Stimulated activated naive CD8-positive, alpha-beta T cell treated with anti-CD3 and anti-CD28 coated beads, Interleukin-15, amount 100 ng/mL, for 72 hours (primary cell): ENCODE data around the gene ZNF620.
"Not testable (repeated sequence)": the region's sequence is repeated elsewhere in the genome, so short reads cannot be mapped to it uniquely, and the experiment has no call there.

Source experiments
- ATAC-seq: fragments of 150-1000 bp; cut with Tn5 transposase; 2 replicates; pipeline ENCODE4 v1.10.0; 2021; ENCODE audit warnings: mild to moderate bottlenecking, moderate library complexity
- DNase-seq, 2 donors: peaks; one replicate each; pipeline ENCODE4 v3.0.0; 2021 to 2022
- H3K27ac Mint-ChIP-seq, 2 donors: one replicate each; pipeline ENCODE4 v1.8.0; 2022; ENCODE audit warnings: mild to moderate bottlenecking in 2 of 2, mixed read lengths in 2 of 2, moderate library complexity in 2 of 2
- H3K27me3 Mint-ChIP-seq: one replicate; pipeline ENCODE4 v1.8.0; 2022; ENCODE audit warnings: mixed read lengths
- H3K4me1 Mint-ChIP-seq: one replicate; pipeline ENCODE4 v1.8.0; 2022; ENCODE audit warnings: mild to moderate bottlenecking, mixed read lengths
- H3K4me3 Mint-ChIP-seq, 2 donors: one replicate each; pipeline ENCODE4 v1.8.0; 2022; ENCODE audit warnings: mild to moderate bottlenecking in 2 of 2, mixed read lengths in 2 of 2, moderate library complexity in 1 of 2
- H3K9me3 Mint-ChIP-seq, 2 donors: one replicate each; pipeline ENCODE4 v1.8.0; 2022; ENCODE audit warnings: mixed read lengths in 2 of 2

The ZNF620 gene

GRCh38 chr3:40505599-40506462 is at the start of gene ZNF620:
TSS of gene ZNF620 (plus strand) at chr3:40506039. CDS start at chr3:40506353, 314 bp downstream.
- peak; percentile 87 for ATAC-seq
- peak within 1 kb of the TSS; percentile 88 to 90 for H3K4me3 Mint-ChIP-seq
- peak within 1 kb of the TSS; percentile 91 for H3K27ac Mint-ChIP-seq
- H3K4me1 Mint-ChIP-seq, result peaks cover 14% of the 10 kb centered on the region
- DNase-seq, result peak; percentile 40 to 56
- H3K27me3 Mint-ChIP-seq, result no peaks in the 10 kb centered on the region
- H3K9me3 Mint-ChIP-seq, result no peaks in the 10 kb centered on the region

- Mint-ChIP-seq H3K4me3 (peak overlapping the region; percentile 84 to 89), H3K4me1 (peaks cover 60% of the 10 kb centered on the region), H3K27ac (peak overlapping the region; percentile 83 to 96), H3K9me3 (no peaks in the 10 kb centered on the region), H3K27me3 (no peaks in the 10 kb centered on the region)
- DNase-seq, result no peak
- ATAC-seq, result no peak
Measured at GRCh38 chr3:40456279-40456939, 49.4 kb upstream of the ZNF620 start.

GRCh38 chr3:40456940-40457823 is 48.7 kb upstream of the ZNF620 start, which contains the start of gene RPL14:
TSS of gene RPL14 (plus strand) at chr3:40457339. CDS start at chr3:40457472, 133 bp downstream.
- Mint-ChIP-seq H3K9me3 (no peaks in the 10 kb centered on the region), H3K4me3 (peak within 1 kb of the TSS; percentile 84 to 89), H3K27ac (peak within 1 kb of the TSS; percentile 92 to 96), H3K4me1 (peaks cover 63% of the 10 kb centered on the region), H3K27me3 (no peaks in the 10 kb centered on the region)
- peak; percentile 88 to 94 for DNase-seq
- peak; percentile 81 for ATAC-seq

GRCh38 chr3:40458473-40458872 is 47.4 kb upstream of the ZNF620 start:
- Mint-ChIP-seq H3K9me3 (no peaks in the 10 kb centered on the region), H3K4me1 (peaks cover 62% of the 10 kb centered on the region), H3K4me3 (peak overlapping the region; percentile 84 to 89), H3K27me3 (no peaks in the 10 kb centered on the region), H3K27ac (peak overlapping the region in 1 of 2 donors; percentile 92)
- ATAC-seq (no peak), DNase-seq (no peak)

GRCh38 chr3:40460481-40460880 is 45.4 kb upstream of the ZNF620 start:
- not testable (repeated sequence) for ATAC-seq, DNase-seq, H3K9me3 Mint-ChIP-seq, H3K27me3 Mint-ChIP-seq, H3K4me3 Mint-ChIP-seq
- Mint-ChIP-seq H3K4me1 (peaks cover 63% of the 10 kb centered on the region), H3K27ac (peak overlapping the region in 1 of 2 donors; percentile 31)

- DNase-seq (no peak), ATAC-seq (no peak)
- Mint-ChIP-seq H3K4me3 (no peak overlapping the region), H3K4me1 (peaks cover 57% of the 10 kb centered on the region), H3K27ac (peak overlapping the region in 1 of 2 donors; percentile 19), H3K9me3 (no peaks in the 10 kb centered on the region), H3K27me3 (no peaks in the 10 kb centered on the region)
Measured at GRCh38 chr3:40461161-40461560, 44.7 kb upstream of the ZNF620 start.

GRCh38 chr3:40462838-40463237 is 43.0 kb upstream of the ZNF620 start:
- peaks cover 54% of the 10 kb centered on the region for H3K4me1 Mint-ChIP-seq
- H3K27me3 Mint-ChIP-seq, DNase-seq, ATAC-seq, H3K27ac Mint-ChIP-seq, H3K4me3 Mint-ChIP-seq, H3K9me3 Mint-ChIP-seq: not testable (repeated sequence)

- H3K27me3 Mint-ChIP-seq, result no peaks in the 10 kb centered on the region
- no peak for DNase-seq
- H3K4me3 Mint-ChIP-seq, result no peak overlapping the region
- ATAC-seq, result no peak
- H3K4me1 Mint-ChIP-seq, result peaks cover 47% of the 10 kb centered on the region
- no peaks in the 10 kb centered on the region for H3K9me3 Mint-ChIP-seq
- H3K27ac Mint-ChIP-seq, result no peak overlapping the region
Measured at GRCh38 chr3:40463579-40463978, 42.3 kb upstream of the ZNF620 start.

- H3K9me3 Mint-ChIP-seq, result no peaks in the 10 kb centered on the region
- ATAC-seq, result peak; percentile 85
- H3K4me3 Mint-ChIP-seq, result peak overlapping the region in 1 of 2 donors; percentile 20
- H3K27ac Mint-ChIP-seq, result peak overlapping the region; percentile 14 to 47
- no peak for DNase-seq
- peaks cover 38% of the 10 kb centered on the region for H3K4me1 Mint-ChIP-seq
- no peaks in the 10 kb centered on the region for H3K27me3 Mint-ChIP-seq
Measured at GRCh38 chr3:40464339-40465110, 41.3 kb upstream of the ZNF620 start.

- no peaks in the 10 kb centered on the region for H3K27me3 Mint-ChIP-seq
- ATAC-seq (no peak), DNase-seq (no peak)
- no peaks in the 10 kb centered on the region for H3K9me3 Mint-ChIP-seq
- no peak overlapping the region for H3K4me3 Mint-ChIP-seq
- H3K4me1 Mint-ChIP-seq, result peaks cover 38% of the 10 kb centered on the region
- H3K27ac Mint-ChIP-seq, result peak overlapping the region in 1 of 2 donors; percentile 47
Measured at GRCh38 chr3:40465111-40465407, 40.8 kb upstream of the ZNF620 start.

- peak overlapping the region in 1 of 2 donors; percentile 8 for H3K27ac Mint-ChIP-seq
- no peaks in the 10 kb centered on the region for H3K9me3 Mint-ChIP-seq
- no peaks in the 10 kb centered on the region for H3K27me3 Mint-ChIP-seq
- no peak for DNase-seq
- peaks cover 34% of the 10 kb centered on the region for H3K4me1 Mint-ChIP-seq
- no peak overlapping the region for H3K4me3 Mint-ChIP-seq
- no peak for ATAC-seq
Measured at GRCh38 chr3:40465456-40465855, 40.4 kb upstream of the ZNF620 start.

- H3K27ac Mint-ChIP-seq, result no peak overlapping the region
- no peak overlapping the region for H3K4me3 Mint-ChIP-seq
- H3K4me1 Mint-ChIP-seq, result peaks cover 20% of the 10 kb centered on the region
- DNase-seq (no peak), ATAC-seq (no peak)
- H3K27me3 Mint-ChIP-seq, result no peaks in the 10 kb centered on the region
- H3K9me3 Mint-ChIP-seq, result no peaks in the 10 kb centered on the region
Measured at GRCh38 chr3:40468018-40468417, 37.8 kb upstream of the ZNF620 start.

GRCh38 chr3:40470701-40471100 is 35.1 kb upstream of the ZNF620 start:
- H3K4me3 Mint-ChIP-seq, result no peak overlapping the region
- no peak for ATAC-seq
- H3K4me1 Mint-ChIP-seq, result no peaks in the 10 kb centered on the region
- H3K27ac Mint-ChIP-seq, result no peak overlapping the region
- no peaks in the 10 kb centered on the region for H3K9me3 Mint-ChIP-seq
- DNase-seq, result no peak
- H3K27me3 Mint-ChIP-seq, result no peaks in the 10 kb centered on the region

- H3K4me1 Mint-ChIP-seq, result peaks cover 21% of the 10 kb centered on the region
- H3K27me3 Mint-ChIP-seq, result no peaks in the 10 kb centered on the region
- peak within 1 kb of the TSS; percentile 89 to 93 for H3K4me3 Mint-ChIP-seq
- peak within 1 kb of the TSS; percentile 96 to 99 for H3K27ac Mint-ChIP-seq
- ATAC-seq (peak; percentile 86), DNase-seq (peak; percentile 62)
- no peaks in the 10 kb centered on the region for H3K9me3 Mint-ChIP-seq
Measured at GRCh38 chr3:40476478-40477470, 29.1 kb upstream of the ZNF620 start, which contains the start of gene ZNF619. TSS of gene ZNF619 (plus strand) at chr3:40477122. CDS start at chr3:40477980, 858 bp downstream.
